Measurements from ENCODE around the gene PDE10A. TPM values are rescaled to one million over a fixed set of nuclear protein-coding genes. Genes with fewer than 3 reads are reported as not detected.

The PDE10A gene
- total RNA-seq (2014; rRNA removed; shearing (Covaris generic)): 10.7 and 11.3 TPM in 2 replicates

DNA sequence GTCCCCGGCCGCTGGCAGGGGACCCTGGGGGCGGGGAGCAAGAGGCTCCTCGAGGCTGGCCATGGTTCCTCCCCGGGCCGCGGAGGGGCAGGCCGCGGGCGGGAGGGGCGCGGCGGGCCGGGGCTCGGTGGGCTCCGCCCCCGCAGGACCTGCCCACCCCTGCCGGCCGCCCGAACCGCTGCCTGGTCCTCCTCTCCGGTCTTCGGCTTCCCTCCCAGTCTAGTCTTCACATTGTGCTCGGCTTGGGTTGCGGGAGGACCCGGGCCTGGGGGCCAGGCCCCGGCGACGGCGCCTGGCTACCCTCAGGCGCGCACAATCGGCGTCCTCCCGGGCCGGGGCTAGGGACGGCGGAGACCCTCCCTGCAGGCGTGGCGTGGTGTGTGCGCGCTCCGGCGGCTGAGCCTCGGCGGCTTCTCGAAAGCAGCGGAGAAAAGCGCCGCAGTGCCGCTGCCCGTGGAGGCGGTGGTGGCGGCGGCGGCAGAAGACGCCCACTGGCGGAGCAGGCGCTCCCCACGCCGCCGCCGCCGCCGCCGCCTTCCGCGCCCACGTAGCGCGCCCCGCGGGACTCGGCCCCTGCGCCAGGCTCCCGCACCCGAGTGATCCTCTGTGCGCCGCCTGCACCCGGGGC, at the start of gene PDE10A:
PDE10A (minus strand) TSS at position 493 of the 628 bp plus-strand sequence; CDS start at position 63, 430 bp downstream.
- DNase-seq (ENCODE audit: low read depth): peak; percentile 67

- DNase-seq (ENCODE audit: low read depth): no peak
Measured at GRCh38 chr6:165708985-165709576, 46.0 kb upstream of the PDE10A start.

DNA sequence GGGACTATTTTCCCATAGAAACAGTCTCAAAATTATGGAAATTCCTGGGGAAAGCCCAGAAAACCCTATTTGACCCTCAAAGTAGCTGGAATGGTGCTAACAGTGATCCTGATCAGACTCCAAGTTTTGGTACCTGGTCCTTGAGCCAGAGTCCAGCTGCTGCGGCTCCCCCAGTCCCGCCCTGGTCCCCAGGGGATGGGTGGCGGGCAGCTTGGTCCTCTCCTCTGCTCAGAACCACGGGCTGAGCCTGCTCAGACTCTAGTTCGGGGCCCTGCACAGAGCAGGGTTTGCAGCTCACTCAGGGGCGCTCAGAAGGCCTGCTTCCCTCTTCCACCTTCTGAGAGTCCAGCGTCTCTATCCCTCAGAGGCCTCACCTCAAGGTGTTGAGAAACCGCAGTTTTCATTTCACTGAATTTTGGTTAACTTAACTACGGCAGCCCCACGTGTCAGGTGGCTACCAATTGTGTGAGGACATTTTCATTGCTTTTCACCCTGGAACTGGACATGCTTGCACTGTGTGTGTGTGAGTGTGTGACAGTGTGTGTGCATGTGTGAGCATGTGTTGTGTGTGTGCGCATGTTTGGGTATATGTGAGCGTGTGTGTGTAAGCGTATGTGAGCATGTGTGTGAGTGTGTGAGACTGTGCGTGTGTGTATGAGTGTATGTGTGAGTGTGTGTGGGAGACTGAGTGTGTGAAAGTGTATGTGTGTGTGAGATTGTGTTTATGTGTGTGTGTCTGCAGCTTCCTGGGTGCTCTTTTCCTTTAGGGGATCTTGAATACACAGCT, 44.2 kb upstream of the PDE10A start:
- DNase-seq (ENCODE audit: low read depth): no peak

- no peak for DNase-seq (ENCODE audit: low read depth)
Measured at GRCh38 chr6:165705941-165706340, 42.9 kb upstream of the PDE10A start.

DNA sequence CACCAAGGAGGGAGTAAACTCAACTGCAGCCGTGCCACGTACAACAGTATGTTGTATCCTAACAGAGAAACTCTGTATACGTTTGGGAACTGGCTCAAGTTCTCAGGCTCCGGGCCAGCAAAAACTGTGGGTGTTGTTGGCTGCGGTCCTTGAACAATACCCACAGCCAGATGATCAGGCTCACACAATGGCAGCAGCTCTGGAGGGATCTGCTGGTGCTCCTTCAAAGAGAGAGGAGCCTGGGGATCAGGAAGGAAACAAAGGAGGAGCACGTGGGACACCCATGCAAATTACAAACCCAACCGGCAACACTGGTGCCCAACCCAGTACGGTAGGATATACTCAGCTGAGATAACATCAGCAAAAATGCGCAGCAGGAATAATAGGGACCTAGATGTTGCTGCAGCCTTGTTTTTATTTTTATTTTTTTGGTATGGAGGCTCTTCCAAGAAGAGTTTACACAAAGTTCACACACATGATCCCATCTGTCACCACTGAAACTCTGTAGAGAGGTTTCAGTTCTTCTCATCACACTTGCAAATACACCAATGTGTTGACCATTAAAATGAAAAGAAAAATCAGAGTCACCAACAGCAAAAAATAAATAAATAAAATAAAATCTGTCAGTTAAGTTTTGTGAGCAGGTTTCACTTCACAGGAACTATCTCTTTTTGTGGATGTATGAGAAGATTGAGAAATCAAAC, 41.2 kb upstream of the PDE10A start:
- DNase-seq (ENCODE audit: low read depth): no peak

- DNase-seq (ENCODE audit: low read depth): no peak
Measured at GRCh38 chr6:165702669-165703068, 39.6 kb upstream of the PDE10A start.

GRCh38 chr6:165701564-165702354, 38.7 kb upstream of the PDE10A start:
- peak; percentile 42 for DNase-seq (ENCODE audit: low read depth)

- peak; percentile 58 for DNase-seq (ENCODE audit: low read depth)
Measured at GRCh38 chr6:165701005-165701404, 38.0 kb upstream of the PDE10A start.

GRCh38 chr6:165698868-165699267, 35.8 kb upstream of the PDE10A start:
- no peak for DNase-seq (ENCODE audit: low read depth)

GRCh38 chr6:165697171-165697570, 34.1 kb upstream of the PDE10A start:
- no peak for DNase-seq (ENCODE audit: low read depth)

GRCh38 chr6:165695722-165696515, 32.9 kb upstream of the PDE10A start:
- DNase-seq (ENCODE audit: low read depth): peak; percentile 43

GRCh38 chr6:165694296-165694695, 31.3 kb upstream of the PDE10A start:
- no peak for DNase-seq (ENCODE audit: low read depth)

DNA sequence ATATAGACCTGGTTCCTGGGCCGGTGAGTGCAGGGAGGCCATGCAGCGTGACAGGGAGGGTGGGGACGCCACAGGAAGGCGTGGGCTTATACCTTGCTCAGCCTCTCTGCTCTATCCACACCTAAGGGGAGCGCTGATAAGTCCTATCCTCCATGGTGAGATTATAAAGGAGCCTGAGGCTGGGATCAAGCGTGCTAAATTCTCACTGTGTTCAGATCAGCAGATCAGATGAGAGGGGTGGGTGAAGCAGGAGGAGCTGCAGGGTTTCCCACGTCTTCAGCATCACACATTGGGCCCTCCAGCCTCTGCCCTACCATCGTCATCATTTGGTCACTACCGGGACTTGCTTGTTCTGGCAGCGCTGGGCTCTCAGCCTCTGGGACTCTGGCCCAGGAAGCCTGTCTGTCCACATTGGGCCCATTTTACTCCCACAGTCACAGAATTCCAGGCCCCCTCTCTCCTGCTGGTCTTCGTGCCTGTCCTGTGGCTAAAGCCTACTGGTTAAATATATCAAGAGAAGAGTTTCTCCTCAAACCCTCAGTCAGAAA, 29.1 kb upstream of the PDE10A start:
- DNase-seq (ENCODE audit: low read depth): no peak

GRCh38 chr6:165689699-165690098, 26.7 kb upstream of the PDE10A start:
- no peak for DNase-seq (ENCODE audit: low read depth)

- DNase-seq (ENCODE audit: low read depth): no peak
Measured at GRCh38 chr6:165686596-165687365, 23.7 kb upstream of the PDE10A start.

DNA sequence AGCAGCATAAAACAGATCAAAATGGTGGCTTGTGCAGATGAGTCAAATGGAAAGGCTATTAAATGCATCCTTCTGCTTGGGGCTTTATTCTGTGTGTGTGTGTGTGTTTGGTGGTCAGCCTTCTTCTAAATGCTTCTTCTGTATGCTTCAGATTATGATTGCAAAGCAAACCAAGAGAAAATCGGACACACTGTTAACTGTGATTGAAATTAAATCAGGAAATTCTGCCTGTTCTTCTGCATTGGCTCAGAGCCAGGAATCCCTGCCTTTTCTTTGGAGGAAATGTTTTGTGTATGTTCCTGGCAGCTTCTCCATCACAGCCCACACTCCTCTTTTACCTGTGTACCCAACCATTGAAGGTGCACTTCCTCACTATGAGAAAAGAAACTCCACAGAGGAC, 22.3 kb upstream of the PDE10A start:
- no peak for DNase-seq (ENCODE audit: low read depth)

DNA sequence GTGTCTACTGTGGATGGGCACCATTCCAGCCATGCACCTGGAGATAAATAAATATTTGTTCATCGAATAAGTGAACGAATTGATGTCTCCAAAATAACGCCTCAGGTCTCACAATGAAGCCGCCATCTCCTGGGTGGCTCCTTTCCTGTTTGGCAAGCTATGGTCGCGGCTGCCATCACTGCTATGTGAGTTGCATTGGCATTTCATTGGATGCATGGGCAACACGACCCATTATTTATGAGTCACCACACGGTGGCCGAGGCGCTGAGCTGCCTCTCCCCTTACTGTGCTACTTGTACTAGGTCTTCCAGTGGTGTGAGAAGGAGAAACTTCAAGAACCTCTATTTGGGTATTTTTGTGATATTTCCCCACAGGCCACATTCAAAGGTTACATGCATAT, 21.3 kb upstream of the PDE10A start:
- DNase-seq (ENCODE audit: low read depth): no peak

- DNase-seq (ENCODE audit: low read depth): no peak
Measured at GRCh38 chr6:165680975-165681374, 17.9 kb upstream of the PDE10A start.

DNA sequence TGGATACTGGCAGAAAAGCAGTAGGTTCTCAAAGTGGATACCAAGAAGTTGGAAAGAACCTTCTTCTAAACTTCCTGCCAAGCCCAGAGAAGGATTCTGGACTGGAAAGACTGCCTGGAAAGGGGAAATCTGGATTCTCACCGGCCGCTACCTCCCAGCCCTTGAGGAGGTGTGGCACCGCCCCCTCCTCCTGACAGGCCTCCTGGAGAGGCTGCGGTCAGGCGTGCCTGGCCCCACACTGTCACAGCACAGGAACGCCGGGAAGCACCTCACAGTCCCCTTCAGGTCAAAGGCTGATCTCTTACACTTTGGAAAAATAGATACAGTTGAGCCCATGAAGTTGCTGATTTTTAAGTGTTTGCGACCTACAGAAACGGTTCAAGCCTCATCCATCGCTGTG, 16.3 kb upstream of the PDE10A start:
- no peak for DNase-seq (ENCODE audit: low read depth)

- DNase-seq (ENCODE audit: low read depth): no peak
Measured at GRCh38 chr6:165678904-165679303, 15.9 kb upstream of the PDE10A start.
